Mesendoderm (in vitro differentiated cells): ENCODE results near the gene SSR4.

Source experiments
- DNase-seq: peaks from one replicate; pipeline ENCODE4 v3.0.0; 2013
- H2AK5ac ChIP-seq: 2 replicates; pipeline ENCODE4 v1.6.1; 2013; ENCODE audit warnings: low read length, inconsistent platforms
- H2BK120ac ChIP-seq: 2 replicates; pipeline ENCODE4 v1.6.1; 2013; ENCODE audit warnings: low read depth, mild to moderate bottlenecking, low read length, moderate library complexity, mixed read lengths
- H2BK15ac ChIP-seq: replicated peaks from 2 replicates; pipeline ENCODE4 v1.6.1; 2013; ENCODE audit warnings: low read depth, mild to moderate bottlenecking, moderate library complexity
- H2BK5ac ChIP-seq: 2 replicates; pipeline ENCODE4 v1.6.1; 2013; ENCODE audit warnings: low read length, inconsistent platforms
- H3K18ac ChIP-seq: 2 replicates; pipeline ENCODE4 v1.6.1; 2013; ENCODE audit warnings: mild to moderate bottlenecking, low read length, mixed read lengths
- H3K23ac ChIP-seq: one replicate; pipeline ENCODE4 v1.6.1; 2013; ENCODE audit warnings: low read length
- H3K27ac ChIP-seq: 2 replicates; pipeline ENCODE4 v1.5.1; 2013; ENCODE audit warnings: low read depth, mild to moderate bottlenecking, inconsistent platforms, low read length, moderate library complexity
- H3K27me3 ChIP-seq: 2 replicates; pipeline ENCODE4 v1.6.1; 2013; ENCODE audit warnings: low read length, control low read depth, mild to moderate bottlenecking, inconsistent platforms; ENCODE audit not compliant: insufficient read depth, poor library complexity
- H3K36me3 ChIP-seq: 2 replicates; pipeline ENCODE4 v1.6.1; 2013; ENCODE audit warnings: low read length, inconsistent platforms; ENCODE audit not compliant: control insufficient read depth, insufficient read depth
- H3K4ac ChIP-seq: one replicate; pipeline ENCODE4 v1.6.1; 2013; ENCODE audit warnings: low read depth, mild to moderate bottlenecking, low read length, moderate library complexity
- H3K4me1 ChIP-seq: 2 replicates; pipeline ENCODE4 v1.6.1; 2013; ENCODE audit warnings: low read depth, low read length, inconsistent platforms; ENCODE audit not compliant: control insufficient read depth
- H3K4me2 ChIP-seq: 2 replicates; pipeline ENCODE4 v1.6.1; 2013; ENCODE audit warnings: low read length
- H3K4me3 ChIP-seq: 2 replicates; pipeline ENCODE4 v1.5.1; 2013; ENCODE audit warnings: mild to moderate bottlenecking, low read length
- H3K56ac ChIP-seq: one replicate; pipeline ENCODE4 v1.6.1; 2013; ENCODE audit warnings: low read length
- H3K79me1 ChIP-seq: 2 replicates; pipeline ENCODE4 v1.6.1; 2013; ENCODE audit warnings: low read length, inconsistent platforms
- H3K79me2 ChIP-seq: 2 replicates; pipeline ENCODE4 v1.6.1; 2013; ENCODE audit warnings: mild to moderate bottlenecking, low read length; ENCODE audit not compliant: control insufficient read depth, insufficient read depth
- H3K9ac ChIP-seq: 2 replicates; pipeline ENCODE4 v1.6.1; 2013; ENCODE audit warnings: low read length, inconsistent platforms
- H4K5ac ChIP-seq: one replicate; pipeline ENCODE4 v1.6.1; 2013; ENCODE audit warnings: low read length
- H4K8ac ChIP-seq: one replicate; pipeline ENCODE4 v1.6.1; 2013; ENCODE audit warnings: low read depth, mild to moderate bottlenecking, control low read depth, low read length, moderate library complexity
- WGBS: extraction: QIAGEN DNeasy Blood & Tissue Kit; methylation state at CpG from one replicate; pipeline ENCODE4 v1.1.7; 2013; ENCODE audit warnings: low lambda C conversion rate, missing lambda C conversion rate; ENCODE audit not compliant: insufficient coverage; ENCODE audit errors: extremely low coverage; 5-methylcytosine and 5-hydroxymethylcytosine counted together

SSR4 gene

GRCh38 chrX:153775293-153776119, 19.0 kb upstream of the SSR4 start:
- H2BK5ac ChIP-seq, result no peak overlapping the region
- H3K27me3 ChIP-seq, result no peaks in the 10 kb centered on the region
- no peak overlapping the region for H2BK120ac ChIP-seq
- WGBS, result no CpG with 5 or more reads among the region's 42 CpGs
- no peak overlapping the region for H3K4me2 ChIP-seq
- H3K9ac ChIP-seq, result no peak overlapping the region
- H3K4me3 ChIP-seq, result no peak overlapping the region
- H3K79me2 ChIP-seq, result no peaks in the 10 kb centered on the region
- no peaks in the 10 kb centered on the region for H3K4me1 ChIP-seq
- H2BK15ac ChIP-seq, result no peak overlapping the region
- no peak overlapping the region for H3K56ac ChIP-seq
- H4K8ac ChIP-seq, result no peak overlapping the region
- no peak overlapping the region for H4K5ac ChIP-seq
- no peak overlapping the region for H3K23ac ChIP-seq
- no peaks in the 10 kb centered on the region for H3K79me1 ChIP-seq
- no peak overlapping the region for H3K27ac ChIP-seq
- no peak for DNase-seq
- no peak overlapping the region for H2AK5ac ChIP-seq
- no peak overlapping the region for H3K18ac ChIP-seq
- H3K36me3 ChIP-seq, result no peaks in the 10 kb centered on the region
- H3K4ac ChIP-seq, result no peak overlapping the region

- Histone ChIP-seq H3K79me2 (no peaks in the 10 kb centered on the region), H3K18ac (no peak overlapping the region), H3K27ac (no peak overlapping the region), H2BK15ac (no peak overlapping the region), H4K5ac (no peak overlapping the region), H3K36me3 (no peaks in the 10 kb centered on the region), H2BK120ac (no peak overlapping the region), H3K23ac (no peak overlapping the region), H3K4me3 (no peak overlapping the region), H3K27me3 (no peaks in the 10 kb centered on the region), H2AK5ac (no peak overlapping the region), H4K8ac (no peak overlapping the region), H3K4me2 (no peak overlapping the region), H3K79me1 (no peaks in the 10 kb centered on the region), H3K4ac (no peak overlapping the region), H3K56ac (no peak overlapping the region), H3K4me1 (no peaks in the 10 kb centered on the region), H3K9ac (no peak overlapping the region), H2BK5ac (no peak overlapping the region)
- DNase-seq, result no peak
- no CpG with 5 or more reads among the region's 20 CpGs for WGBS
These were observed 18.3 kb upstream of the SSR4 start for GRCh38 chrX:153776120-153776599.

GRCh38 chrX:153776611-153777045, 17.8 kb upstream of the SSR4 start:
- Histone ChIP-seq H2AK5ac (no peak overlapping the region), H3K56ac (no peak overlapping the region), H3K79me2 (no peaks in the 10 kb centered on the region), H3K27ac (no peak overlapping the region), H4K8ac (no peak overlapping the region), H3K9ac (no peak overlapping the region), H3K4me1 (no peaks in the 10 kb centered on the region), H3K4ac (no peak overlapping the region), H4K5ac (no peak overlapping the region), H3K4me3 (no peak overlapping the region), H3K79me1 (no peaks in the 10 kb centered on the region), H3K18ac (no peak overlapping the region), H2BK120ac (no peak overlapping the region), H2BK5ac (no peak overlapping the region), H2BK15ac (no peak overlapping the region), H3K23ac (no peak overlapping the region), H3K36me3 (no peaks in the 10 kb centered on the region), H3K27me3 (no peaks in the 10 kb centered on the region), H3K4me2 (no peak overlapping the region)
- no peak for DNase-seq
- WGBS, result no CpG with 5 or more reads among the region's 22 CpGs

- H3K4me3 ChIP-seq, result no peak overlapping the region
- WGBS, result no CpG with 5 or more reads among the region's 34 CpGs
These were observed 17.0 kb upstream of the SSR4 start for GRCh38 chrX:153777261-153778090.

GRCh38 chrX:153778181-153778580, 16.3 kb upstream of the SSR4 start:
- DNase-seq, result no peak
- Histone ChIP-seq H3K4me2 (no peak overlapping the region), H4K8ac (no peak overlapping the region), H2BK5ac (no peak overlapping the region), H2AK5ac (no peak overlapping the region), H3K27me3 (no peaks in the 10 kb centered on the region), H3K9ac (no peak overlapping the region), H3K56ac (no peak overlapping the region), H3K4me1 (no peaks in the 10 kb centered on the region), H3K79me1 (no peaks in the 10 kb centered on the region), H3K23ac (no peak overlapping the region), H2BK120ac (no peak overlapping the region), H3K18ac (no peak overlapping the region), H3K4ac (no peak overlapping the region), H4K5ac (no peak overlapping the region), H2BK15ac (no peak overlapping the region), H3K4me3 (no peak overlapping the region), H3K36me3 (no peaks in the 10 kb centered on the region), H3K79me2 (no peaks in the 10 kb centered on the region), H3K27ac (no peak overlapping the region)
- WGBS, result no CpG with 5 or more reads among the region's 17 CpGs

More at GRCh38 chrX:153777261-153778090, 17.0 kb upstream of the SSR4 start:
- Histone ChIP-seq H3K18ac (no peak overlapping the region), H3K79me2 (no peaks in the 10 kb centered on the region), H3K9ac (no peak overlapping the region), H3K4me2 (no peak overlapping the region), H3K27ac (no peak overlapping the region), H3K36me3 (no peaks in the 10 kb centered on the region), H3K23ac (no peak overlapping the region), H2BK120ac (no peak overlapping the region), H4K8ac (no peak overlapping the region), H2BK15ac (no peak overlapping the region), H3K27me3 (no peaks in the 10 kb centered on the region), H2BK5ac (no peak overlapping the region), H3K4ac (no peak overlapping the region), H2AK5ac (no peak overlapping the region), H3K4me1 (no peaks in the 10 kb centered on the region), H3K79me1 (no peaks in the 10 kb centered on the region), H4K5ac (no peak overlapping the region), H3K56ac (no peak overlapping the region)
- DNase-seq, result no peak
